PC-9 (cell line): ENCODE data around the gene PITX1. TPM values are rescaled to one million over a fixed set of nuclear protein-coding genes. Genes with fewer than 3 reads are reported as not detected.

Experiments used
- BruUV-seq: library from RNA; stranded (reverse); fragments of 400-500 nt; replicated peaks from 2 replicates; lab custom pipeline; 2021; lab: Mats Ljungman, UMichigan
- CTCF ChIA-PET: fragments of 300-600 bp; sonication (Branson Sonifier 250); formaldehyde crosslinking; loops from one replicate; lab custom pipeline; 2022; ENCODE audit warnings: antibody characterized with exemption; lab: Charles Lee
- POLR2A ChIA-PET: fragments of 300-600 bp; sonication (Branson Sonifier 250); formaldehyde crosslinking; loops from one replicate; lab custom pipeline; 2022; ENCODE audit warnings: antibody characterized with exemption; ENCODE audit not compliant: unreplicated experiment; lab: Charles Lee
- DNase-seq, 2 experiments: peaks; one replicate each; pipeline versions ENCODE4 v3.0.0 to v3.0.0-alpha.2; 2015 to 2022; ENCODE audit warnings: mixed read lengths in 1 of 2
- H2AFZ ChIP-seq: fragments of 200-600 bp; sonication (generic); 2 replicates; pipeline ENCODE4 v1.8.1; 2017; ENCODE audit warnings: antibody characterized with exemption
- H3F3A ChIP-seq: fragments of 200-600 bp; sonication (generic); 2 replicates; pipeline ENCODE4 v1.8.1; 2017; ENCODE audit warnings: antibody characterized with exemption, mild to moderate bottlenecking, low read depth; ENCODE audit not compliant: insufficient read depth
- H3K27ac ChIP-seq: fragments of 200-600 bp; sonication (generic); 2 replicates; pipeline ENCODE4 v1.6.1; 2016; ENCODE audit warnings: mixed run types
- H3K27me3 ChIP-seq: fragments of 200-600 bp; sonication (generic); 2 replicates; pipeline ENCODE4 v1.6.1; 2016; ENCODE audit warnings: low read depth, mixed run types; ENCODE audit not compliant: insufficient read depth
- H3K36me3 ChIP-seq: fragments of 200-600 bp; sonication (generic); 2 replicates; pipeline ENCODE4 v1.6.1; 2016; ENCODE audit warnings: low read depth, mixed run types
- H3K4me1 ChIP-seq: fragments of 200-600 bp; sonication (generic); replicated peaks from 2 replicates; pipeline ENCODE4 v1.6.1; 2016; ENCODE audit warnings: mixed run types; ENCODE audit not compliant: insufficient read depth
- H3K4me2 ChIP-seq: fragments of 200-600 bp; sonication (generic); 2 replicates; pipeline ENCODE4 v1.6.1; 2017; ENCODE audit warnings: mixed run types
- H3K4me3 ChIP-seq: fragments of 200-600 bp; sonication (generic); 2 replicates; pipeline ENCODE4 v1.6.1; 2016; ENCODE audit warnings: mixed run types
- H3K79me2 ChIP-seq: fragments of 200-600 bp; sonication (generic); 2 replicates; pipeline ENCODE4 v1.6.1; 2017; ENCODE audit warnings: low read depth, mixed run types
- H3K9me2 ChIP-seq: fragments of 200-600 bp; sonication (generic); 2 replicates; pipeline ENCODE4 v1.8.1; 2017; ENCODE audit warnings: mild to moderate bottlenecking; ENCODE audit not compliant: insufficient read depth
- H3K9me3 ChIP-seq: fragments of 200-600 bp; sonication (generic); 2 replicates; pipeline ENCODE4 v1.8.1; 2016; ENCODE audit warnings: low read depth; ENCODE audit not compliant: insufficient read depth
- H4K20me1 ChIP-seq: fragments of 200-600 bp; sonication (generic); 2 replicates; pipeline ENCODE4 v1.8.1; 2017; ENCODE audit not compliant: insufficient read depth
- EZH2 ChIP-seq: fragments of 200-600 bp; sonication (generic); IDR thresholded peaks from 2 replicates; pipeline ENCODE4 v1.8.0; 2017; ENCODE audit warnings: antibody characterized with exemption, low read depth
- intact Hi-C: fragments of 100-400 bp; cut with micrococcal nuclease; formaldehyde crosslinking; loops from one replicate; pipeline ENCODE4 v1.10.0; 2022; ENCODE audit not compliant: unreplicated experiment
- total RNA-seq: library from RNA; stranded (reverse); gene quantifications from 2 replicates; pipeline ENCODE4 v1.2.3, GENCODE V29; 2021
- TF ChIP-seq, protein P1 (sequence below): fragments of 200-600 bp; sonication (generic); conservative IDR thresholded peaks from 2 replicates; pipeline ENCODE4 v1.6.1; 2017; ENCODE audit warnings: mixed run types, antibody characterized with exemption, mild to moderate bottlenecking, moderate library complexity

PITX1 gene
- total RNA-seq, 1 experiment from 2014 or later = 27.8 TPM

DNA sequence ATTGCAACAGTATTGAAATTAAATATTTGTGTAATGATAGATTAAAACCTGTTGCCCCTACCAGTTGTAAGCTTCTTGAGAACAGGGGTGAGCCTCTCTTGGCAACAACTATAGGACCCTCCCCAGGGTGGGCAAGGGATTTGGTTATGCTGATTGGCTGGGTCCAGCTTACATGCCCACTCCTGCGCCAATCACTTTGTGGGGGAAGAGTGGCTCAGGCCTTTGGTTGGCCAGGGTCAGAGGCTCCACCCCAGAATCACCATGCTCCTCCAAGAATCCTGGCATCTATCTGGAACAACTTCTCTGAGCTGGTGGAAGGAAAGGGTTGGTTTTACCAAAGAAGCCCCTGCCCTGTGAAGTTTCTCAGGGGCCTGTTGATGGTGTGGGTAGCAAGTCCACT, 8.6 kb upstream of the PITX1 start:
- Histone ChIP-seq H3K9me3 (no peaks in the 10 kb centered on the region), H3K9me2 (no peaks in the 10 kb centered on the region), H3K79me2 (no peaks in the 10 kb centered on the region), H3K27me3 (no peaks in the 10 kb centered on the region), H3K27ac (no peak overlapping the region), H3K4me2 (no peak overlapping the region), H3K36me3 (no peaks in the 10 kb centered on the region), H3K4me3 (no peak overlapping the region), H3F3A (peaks cover 12% of the 10 kb centered on the region), H4K20me1 (no peaks in the 10 kb centered on the region), H3K4me1 (peaks cover 16% of the 10 kb centered on the region), H2AFZ (no peak overlapping the region)
- CTCF ChIA-PET = no interaction called here
- BruUV-seq = no TSS peak
- DNase-seq = no peak
- intact Hi-C loops = no loop called here
- no peak for TF ChIP-seq EZH2
- TF ChIP-seq, protein P1, sequence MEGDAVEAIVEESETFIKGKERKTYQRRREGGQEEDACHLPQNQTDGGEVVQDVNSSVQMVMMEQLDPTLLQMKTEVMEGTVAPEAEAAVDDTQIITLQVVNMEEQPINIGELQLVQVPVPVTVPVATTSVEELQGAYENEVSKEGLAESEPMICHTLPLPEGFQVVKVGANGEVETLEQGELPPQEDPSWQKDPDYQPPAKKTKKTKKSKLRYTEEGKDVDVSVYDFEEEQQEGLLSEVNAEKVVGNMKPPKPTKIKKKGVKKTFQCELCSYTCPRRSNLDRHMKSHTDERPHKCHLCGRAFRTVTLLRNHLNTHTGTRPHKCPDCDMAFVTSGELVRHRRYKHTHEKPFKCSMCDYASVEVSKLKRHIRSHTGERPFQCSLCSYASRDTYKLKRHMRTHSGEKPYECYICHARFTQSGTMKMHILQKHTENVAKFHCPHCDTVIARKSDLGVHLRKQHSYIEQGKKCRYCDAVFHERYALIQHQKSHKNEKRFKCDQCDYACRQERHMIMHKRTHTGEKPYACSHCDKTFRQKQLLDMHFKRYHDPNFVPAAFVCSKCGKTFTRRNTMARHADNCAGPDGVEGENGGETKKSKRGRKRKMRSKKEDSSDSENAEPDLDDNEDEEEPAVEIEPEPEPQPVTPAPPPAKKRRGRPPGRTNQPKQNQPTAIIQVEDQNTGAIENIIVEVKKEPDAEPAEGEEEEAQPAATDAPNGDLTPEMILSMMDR = no peak
- POLR2A ChIA-PET = no interaction called here

GRCh38 chr5:135041726-135042125, 7.7 kb upstream of the PITX1 start:
- no peaks in the 10 kb centered on the region for H3K9me2 ChIP-seq
- H3K27ac ChIP-seq = no peak overlapping the region
- no peak overlapping the region for H3K4me3 ChIP-seq
- no peak overlapping the region for H2AFZ ChIP-seq
- 0 out of 2 replicates have a peak, but pooled peaks cover 6% of the 10 kb centered on the region for H3F3A ChIP-seq
- ChIA-PET CTCF (no interaction called here), POLR2A (no interaction called here)
- intact Hi-C loops = no loop called here
- H3K27me3 ChIP-seq = no peaks in the 10 kb centered on the region
- no peak for DNase-seq
- H3K36me3 ChIP-seq = no peaks in the 10 kb centered on the region
- peaks cover 8% of the 10 kb centered on the region for H3K4me1 ChIP-seq
- H3K79me2 ChIP-seq = no peaks in the 10 kb centered on the region
- H4K20me1 ChIP-seq = no peaks in the 10 kb centered on the region
- TF ChIP-seq EZH2 = no peak
- TF ChIP-seq, protein P1 = no peak
- H3K4me2 ChIP-seq = no peak overlapping the region
- H3K9me3 ChIP-seq = no peaks in the 10 kb centered on the region
- no TSS peak for BruUV-seq

- Histone ChIP-seq H2AFZ (no peak overlapping the region), H3F3A (0 out of 2 replicates have a peak, but pooled peaks cover 6% of the 10 kb centered on the region), H3K27me3 (no peaks in the 10 kb centered on the region), H4K20me1 (no peaks in the 10 kb centered on the region), H3K4me3 (no peak overlapping the region), H3K4me2 (no peak overlapping the region), H3K9me3 (no peaks in the 10 kb centered on the region), H3K79me2 (no peaks in the 10 kb centered on the region), H3K36me3 (no peaks in the 10 kb centered on the region), H3K9me2 (no peaks in the 10 kb centered on the region), H3K27ac (no peak overlapping the region), H3K4me1 (peaks cover 2% of the 10 kb centered on the region)
- intact Hi-C loops = no loop called here
- CTCF ChIA-PET = no interaction called here
- DNase-seq = no peak
- POLR2A ChIA-PET = no interaction called here
- BruUV-seq = no TSS peak
- TF ChIP-seq, protein P1 = no peak
- no peak for TF ChIP-seq EZH2
These were observed 7.1 kb upstream of the PITX1 start for GRCh38 chr5:135041145-135041587.
